Activated T-cell treated with anti-CD3 and anti-CD28 coated beads, Interleukin-2, amount 50 U/mL, for 4 hours (primary cell): ENCODE results near the gene MYO18B. TPM values are rescaled to one million over a fixed set of nuclear protein-coding genes. Genes with fewer than 3 reads are reported as not detected.

Source experiments
- ATAC-seq, 2 donors: fragments of 200-7000 bp; cut with Tn5 transposase; one replicate each; pipeline ENCODE4 v1.10.0; 2021
- DNase-seq: peaks from one replicate; pipeline ENCODE4 v3.0.0-alpha.2; 2020
- H3K27me3 Mint-ChIP-seq: one replicate; pipeline ENCODE4 v1.8.0; 2021; ENCODE audit warnings: low read depth, mixed read lengths
- H3K36me3 Mint-ChIP-seq: one replicate; pipeline ENCODE4 v1.8.0; 2022; ENCODE audit warnings: mixed read lengths; ENCODE audit not compliant: insufficient read depth
- H3K4me1 Mint-ChIP-seq: one replicate; pipeline ENCODE4 v1.8.0; 2021; ENCODE audit warnings: low read depth, mixed read lengths
- H3K4me3 Mint-ChIP-seq: one replicate; pipeline ENCODE4 v1.8.0; 2021; ENCODE audit warnings: mild to moderate bottlenecking, moderate library complexity, mixed read lengths
- H3K9me3 Mint-ChIP-seq: one replicate; pipeline ENCODE4 v1.8.0; 2021; ENCODE audit warnings: mixed read lengths
- total RNA-seq, 3 donors: library from RNA; stranded (reverse); gene quantifications; one replicate each; pipeline ENCODE4 v1.2.1, GENCODE V29; 2021

Gene MYO18B
- total RNA-seq, 3 donors from 2014 or later = 0.03 TPM; not detected in 2

DNA sequence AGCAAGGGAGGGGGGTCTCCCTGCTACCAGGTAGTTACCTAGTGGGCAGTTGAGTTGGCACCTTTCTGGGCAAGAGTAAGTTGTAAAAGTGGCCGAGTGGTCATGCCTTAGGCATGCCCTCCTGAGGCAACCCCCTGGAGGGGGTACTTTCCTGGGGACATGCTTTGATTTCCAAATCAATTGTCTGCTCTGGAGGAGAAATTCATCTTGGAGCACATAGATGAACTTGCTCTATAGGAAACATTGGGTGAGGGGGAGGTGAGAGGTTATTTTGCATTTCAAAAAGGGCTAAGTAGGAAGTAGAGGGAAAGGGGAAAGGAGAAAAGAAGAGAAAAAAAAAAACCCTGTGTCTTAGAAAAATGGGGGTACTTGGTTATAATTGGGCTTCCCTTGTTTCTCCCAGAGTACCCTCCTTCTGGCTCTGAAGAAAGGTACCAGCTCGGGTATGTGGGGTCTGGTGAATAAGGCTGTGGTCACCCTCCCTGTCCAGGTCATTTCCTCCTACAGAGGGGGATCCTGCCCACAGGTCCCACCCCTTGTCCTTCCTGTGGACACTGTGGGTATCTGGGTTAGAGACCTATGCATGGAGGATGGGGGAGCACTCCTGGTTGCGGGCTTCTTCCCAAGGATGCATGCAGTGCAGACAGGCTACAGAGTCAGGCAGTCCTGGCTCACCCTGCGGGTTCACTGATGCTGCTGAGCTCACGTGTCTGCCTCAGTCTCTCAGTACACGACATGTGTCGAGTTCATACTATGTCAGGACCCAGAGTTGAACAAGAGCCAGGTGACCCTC is 193.5 kb downstream of the MYO18B start:
- no peaks in the 10 kb centered on the region for H3K36me3 Mint-ChIP-seq
- peaks cover 10% of the 10 kb centered on the region for H3K9me3 Mint-ChIP-seq
- no peak for ATAC-seq

DNA sequence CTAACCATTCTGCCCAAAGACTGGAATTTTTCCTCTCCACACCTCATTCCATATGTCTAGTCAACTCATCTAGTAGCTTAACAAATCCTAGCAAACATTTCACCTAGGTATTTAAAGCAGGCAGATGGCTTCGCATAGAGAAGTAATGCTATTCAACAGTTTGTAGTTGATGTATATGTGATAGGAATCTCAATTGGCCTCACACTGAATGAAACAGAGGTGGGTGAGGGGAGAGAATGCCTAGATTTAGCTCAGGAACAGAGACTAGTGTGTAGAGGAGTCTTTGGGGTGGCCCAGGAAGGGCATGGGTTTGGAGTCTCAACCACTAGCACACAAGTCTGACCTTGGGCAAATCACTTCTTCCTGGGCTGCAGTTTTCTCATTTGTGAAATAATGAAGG is 196.2 kb downstream of the MYO18B start:
- Mint-ChIP-seq H3K36me3 (no peaks in the 10 kb centered on the region), H3K9me3 (peaks cover 10% of the 10 kb centered on the region), H3K4me3 (no peak overlapping the region), H3K27me3 (peaks cover 12% of the 10 kb centered on the region), H3K4me1 (no peaks in the 10 kb centered on the region)
- no peak for DNase-seq
- no peak for ATAC-seq

More for the DNA sequence above, 193.5 kb downstream of the MYO18B start:
- H3K4me1 Mint-ChIP-seq = no peaks in the 10 kb centered on the region
- no peak overlapping the region for H3K4me3 Mint-ChIP-seq
- DNase-seq = no peak
- H3K27me3 Mint-ChIP-seq = peaks cover 9% of the 10 kb centered on the region

DNA sequence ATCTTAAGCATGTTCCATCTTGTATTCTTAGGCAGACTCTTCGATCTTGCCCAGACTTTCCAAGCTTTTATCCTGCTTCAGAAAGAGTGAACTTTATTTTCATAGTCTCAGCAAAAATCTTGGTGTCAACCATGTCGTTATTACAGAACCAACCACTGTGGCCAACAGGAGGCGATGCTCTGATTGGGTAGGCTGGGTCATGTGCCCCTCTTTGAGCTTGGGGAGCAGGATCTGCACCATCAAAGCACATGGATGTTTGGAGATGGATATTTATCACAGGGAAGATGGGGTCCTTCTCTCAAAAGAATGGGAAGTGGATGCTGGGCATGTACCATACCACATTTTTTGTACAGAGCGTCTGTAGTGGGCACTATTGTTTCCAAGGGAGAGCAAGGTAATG is 197.4 kb downstream of the MYO18B start:
- H3K27me3 Mint-ChIP-seq = peaks cover 7% of the 10 kb centered on the region
- DNase-seq (no peak), ATAC-seq (no peak)
- H3K9me3 Mint-ChIP-seq = no peaks in the 10 kb centered on the region
- no peaks in the 10 kb centered on the region for H3K4me1 Mint-ChIP-seq
- H3K4me3 Mint-ChIP-seq = no peak overlapping the region
- H3K36me3 Mint-ChIP-seq = no peaks in the 10 kb centered on the region

DNA sequence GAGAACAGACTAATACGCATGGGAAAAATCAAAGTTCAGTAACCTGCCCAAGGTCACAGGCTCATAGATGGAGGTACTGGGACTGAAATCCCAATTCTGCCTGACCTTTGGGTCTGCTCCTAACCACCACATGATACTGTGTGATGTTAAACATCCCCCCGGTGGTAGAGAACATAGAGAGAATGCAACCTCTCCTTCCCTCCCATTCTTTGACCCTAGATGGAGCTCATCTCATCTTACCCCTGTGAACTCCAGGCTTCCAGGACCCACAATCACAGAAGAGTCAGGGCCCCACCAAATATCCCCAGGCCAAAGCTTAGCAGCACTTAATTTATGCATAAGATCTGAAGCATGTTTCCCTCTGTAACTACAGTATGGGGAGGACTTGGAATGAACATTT is 198.5 kb downstream of the MYO18B start:
- Mint-ChIP-seq H3K36me3 (no peaks in the 10 kb centered on the region), H3K4me3 (no peak overlapping the region), H3K27me3 (peaks cover 7% of the 10 kb centered on the region), H3K4me1 (no peaks in the 10 kb centered on the region), H3K9me3 (no peaks in the 10 kb centered on the region)
- DNase-seq = no peak
- no peak for ATAC-seq

DNA sequence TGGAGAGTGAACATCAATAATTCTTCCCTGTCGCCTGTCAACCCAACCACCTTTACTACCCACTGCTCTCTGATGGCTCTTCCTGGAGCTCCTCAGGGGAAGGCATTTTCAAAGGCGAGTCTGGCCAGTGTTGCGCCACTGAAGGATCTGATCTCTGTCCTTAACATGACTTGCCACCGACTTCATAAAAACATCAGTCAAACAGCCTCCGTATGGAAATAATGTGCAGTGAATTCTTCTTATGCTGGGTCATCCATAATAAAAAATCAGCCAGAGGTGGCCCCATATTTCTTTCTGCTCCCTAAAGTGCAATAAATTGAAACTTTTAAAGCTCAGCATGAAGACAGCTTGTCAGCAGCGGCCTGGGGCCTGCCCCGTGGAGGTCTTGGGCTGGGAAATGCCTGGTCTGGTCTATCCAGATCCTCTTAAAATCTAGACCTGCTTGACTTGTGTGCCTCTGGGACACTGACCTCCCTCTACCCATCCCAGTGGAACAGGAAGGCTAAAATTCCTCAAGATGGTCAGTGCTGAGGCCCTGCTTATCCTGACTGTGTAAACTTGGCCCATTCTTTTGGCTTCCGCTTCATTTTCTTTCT is 199.5 kb downstream of the MYO18B start:
- Mint-ChIP-seq H3K4me1 (no peaks in the 10 kb centered on the region), H3K4me3 (no peak overlapping the region), H3K9me3 (no peaks in the 10 kb centered on the region), H3K36me3 (no peaks in the 10 kb centered on the region), H3K27me3 (peaks cover 7% of the 10 kb centered on the region)
- DNase-seq (no peak), ATAC-seq (no peak)

GRCh38 chr22:25942115-25942855 is 200.3 kb downstream of the MYO18B start:
- peaks cover 7% of the 10 kb centered on the region for H3K27me3 Mint-ChIP-seq
- no peak for DNase-seq
- no peak overlapping the region for H3K4me3 Mint-ChIP-seq
- no peaks in the 10 kb centered on the region for H3K9me3 Mint-ChIP-seq
- no peak for ATAC-seq
- H3K36me3 Mint-ChIP-seq = no peaks in the 10 kb centered on the region
- no peaks in the 10 kb centered on the region for H3K4me1 Mint-ChIP-seq

DNA sequence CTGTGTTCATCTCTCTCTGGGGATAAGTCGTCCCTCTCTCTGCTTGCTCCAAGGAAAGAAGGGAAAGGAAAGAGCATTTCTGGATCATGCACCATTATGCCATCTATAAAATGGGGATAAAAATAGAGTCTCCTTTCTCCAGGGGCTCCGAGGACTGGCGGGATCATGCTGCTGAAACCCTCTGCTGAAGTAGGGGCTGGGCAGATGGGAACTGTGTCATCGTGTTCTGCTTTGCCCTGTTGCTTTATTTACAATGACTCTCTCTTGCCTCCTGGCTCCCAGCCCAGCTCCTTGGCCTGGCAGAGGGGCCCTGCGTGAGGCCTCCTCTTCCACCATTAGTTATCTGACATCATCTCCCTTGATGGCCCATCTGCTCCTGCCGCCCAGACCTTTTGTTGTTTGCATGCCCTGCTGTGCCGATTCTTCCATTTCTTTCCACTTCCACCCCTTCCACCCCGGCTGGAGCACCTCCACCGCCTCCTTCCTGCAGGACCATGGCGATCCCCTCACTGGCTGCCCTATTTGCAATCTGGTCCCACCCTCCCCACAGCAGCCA is 200.9 kb downstream of the MYO18B start:
- DNase-seq = no peak
- no peak overlapping the region for H3K4me3 Mint-ChIP-seq
- H3K27me3 Mint-ChIP-seq = peaks cover 7% of the 10 kb centered on the region
- no peaks in the 10 kb centered on the region for H3K36me3 Mint-ChIP-seq
- H3K4me1 Mint-ChIP-seq = no peaks in the 10 kb centered on the region
- ATAC-seq = no peak
- H3K9me3 Mint-ChIP-seq = no peaks in the 10 kb centered on the region

DNA sequence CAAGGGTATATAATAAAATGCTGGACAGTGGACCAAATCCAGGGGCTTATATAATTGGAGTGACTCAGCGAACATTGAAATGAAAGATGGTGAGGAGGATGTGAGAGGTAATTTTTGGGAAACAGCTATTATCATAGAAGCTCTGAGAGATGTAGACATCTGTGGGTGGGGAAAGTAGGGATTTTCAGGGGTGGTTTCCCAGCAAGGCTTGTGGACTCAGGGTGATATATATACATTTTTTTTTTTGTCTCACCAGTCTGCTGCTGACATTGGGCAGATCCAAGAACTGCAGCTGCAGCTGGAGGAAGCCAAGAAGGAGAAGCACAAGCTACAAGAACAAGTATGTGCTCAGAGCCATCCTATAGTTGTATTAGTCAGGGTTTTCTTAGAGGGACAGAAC is 208.1 kb downstream of the MYO18B start:
- H3K36me3 Mint-ChIP-seq = no peaks in the 10 kb centered on the region
- H3K9me3 Mint-ChIP-seq = no peaks in the 10 kb centered on the region
- H3K4me3 Mint-ChIP-seq = no peak overlapping the region
- H3K4me1 Mint-ChIP-seq = no peaks in the 10 kb centered on the region
- DNase-seq (no peak), ATAC-seq (no peak)
- peaks cover 3% of the 10 kb centered on the region for H3K27me3 Mint-ChIP-seq

GRCh38 chr22:25953276-25953675 is 211.3 kb downstream of the MYO18B start:
- DNase-seq (no peak), ATAC-seq (no peak)
- H3K4me3 Mint-ChIP-seq = no peak overlapping the region
- H3K4me1 Mint-ChIP-seq = no peaks in the 10 kb centered on the region
- peaks cover 3% of the 10 kb centered on the region for H3K27me3 Mint-ChIP-seq
- no peaks in the 10 kb centered on the region for H3K9me3 Mint-ChIP-seq
- H3K36me3 Mint-ChIP-seq = no peaks in the 10 kb centered on the region

- no peaks in the 10 kb centered on the region for H3K9me3 Mint-ChIP-seq
- H3K36me3 Mint-ChIP-seq = no peaks in the 10 kb centered on the region
- no peaks in the 10 kb centered on the region for H3K4me1 Mint-ChIP-seq
- peaks cover 3% of the 10 kb centered on the region for H3K27me3 Mint-ChIP-seq
- ATAC-seq (no peak), DNase-seq (no peak)
- H3K4me3 Mint-ChIP-seq = no peak overlapping the region
Observed at GRCh38 chr22:25953919-25954318, 211.9 kb downstream of the MYO18B start.

DNA sequence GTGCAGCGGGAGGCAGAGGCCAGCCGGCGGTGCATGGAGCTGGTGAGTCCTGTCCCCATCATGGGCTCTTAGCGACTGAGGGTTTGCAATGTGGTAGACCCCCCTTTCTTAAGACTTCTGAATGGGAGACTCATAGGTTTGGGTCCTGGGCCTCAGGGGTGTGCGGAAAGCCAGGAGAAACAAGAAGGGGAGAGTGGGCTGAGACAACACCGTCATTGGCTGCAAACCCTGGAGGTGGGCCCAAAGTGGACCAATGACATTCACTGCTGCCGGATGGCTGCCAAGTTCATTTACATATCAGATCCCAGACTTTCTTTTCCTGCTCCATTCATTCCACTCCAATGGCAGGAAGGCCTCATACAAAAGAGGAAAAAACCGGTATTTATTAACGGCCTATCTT is 213.3 kb downstream of the MYO18B start:
- no peaks in the 10 kb centered on the region for H3K27me3 Mint-ChIP-seq
- no peaks in the 10 kb centered on the region for H3K9me3 Mint-ChIP-seq
- H3K4me3 Mint-ChIP-seq = no peak overlapping the region
- no peaks in the 10 kb centered on the region for H3K4me1 Mint-ChIP-seq
- ATAC-seq (no peak), DNase-seq (no peak)
- H3K36me3 Mint-ChIP-seq = no peaks in the 10 kb centered on the region

GRCh38 chr22:25956801-25957200 is 214.8 kb downstream of the MYO18B start:
- no peaks in the 10 kb centered on the region for H3K9me3 Mint-ChIP-seq
- H3K4me1 Mint-ChIP-seq = no peaks in the 10 kb centered on the region
- DNase-seq (no peak), ATAC-seq (no peak)
- H3K36me3 Mint-ChIP-seq = no peaks in the 10 kb centered on the region
- no peak overlapping the region for H3K4me3 Mint-ChIP-seq
- H3K27me3 Mint-ChIP-seq = no peaks in the 10 kb centered on the region

DNA sequence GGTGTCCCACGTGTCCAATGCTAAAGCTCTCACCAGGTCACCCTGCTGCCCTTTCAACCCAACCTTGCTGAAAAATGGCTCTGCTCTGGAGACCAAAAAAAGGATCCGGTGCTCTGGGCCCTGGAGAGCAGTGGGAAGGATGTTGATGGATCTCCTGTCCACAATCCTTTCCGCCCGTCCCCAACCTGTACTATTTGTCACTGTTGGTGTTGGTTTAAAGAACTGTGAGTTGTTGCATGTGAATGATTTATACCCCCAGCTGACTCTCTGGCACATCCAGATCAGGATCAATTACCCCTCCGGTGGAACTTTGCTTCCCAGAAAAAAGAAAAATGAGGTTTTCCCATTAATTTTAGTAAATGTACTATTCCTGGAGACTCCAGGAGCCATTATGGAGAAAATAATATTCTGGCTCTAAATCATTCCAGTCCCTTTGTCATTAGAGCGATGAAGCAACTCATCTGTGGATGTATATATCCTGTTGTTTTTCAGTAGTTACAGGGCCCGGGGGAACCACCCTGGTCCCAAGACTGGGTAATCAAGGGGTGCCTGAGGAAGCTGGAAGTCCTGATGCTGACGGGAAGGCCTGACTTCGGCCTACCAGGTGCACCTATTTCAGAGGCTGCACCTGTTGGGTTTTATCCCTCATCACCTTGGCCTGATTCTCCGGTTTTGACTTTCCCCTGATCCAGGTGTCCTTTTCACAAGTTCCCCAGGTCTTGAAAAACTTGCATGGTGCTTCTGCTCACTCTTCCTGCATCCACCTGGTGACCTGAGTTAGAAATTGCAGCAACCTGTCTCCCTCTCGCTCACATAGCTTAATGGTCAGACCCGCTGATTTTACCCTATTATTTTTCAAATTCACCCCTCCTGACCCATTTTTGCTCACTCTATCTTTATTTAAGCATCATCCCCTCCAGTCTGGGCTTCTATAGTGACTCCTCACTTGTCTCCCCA is 218.1 kb downstream of the MYO18B start:
- H3K9me3 Mint-ChIP-seq = peaks cover 4% of the 10 kb centered on the region
- H3K4me3 Mint-ChIP-seq = no peak overlapping the region
- no peaks in the 10 kb centered on the region for H3K36me3 Mint-ChIP-seq
- no peaks in the 10 kb centered on the region for H3K27me3 Mint-ChIP-seq
- DNase-seq (no peak), ATAC-seq (no peak)
- H3K4me1 Mint-ChIP-seq = no peaks in the 10 kb centered on the region

GRCh38 chr22:25961699-25962098 is 219.7 kb downstream of the MYO18B start:
- ATAC-seq = no peak
- H3K4me1 Mint-ChIP-seq = no peaks in the 10 kb centered on the region

More at GRCh38 chr22:25961699-25962098, 219.7 kb downstream of the MYO18B start:
- Mint-ChIP-seq H3K4me3 (no peak overlapping the region), H3K36me3 (no peaks in the 10 kb centered on the region), H3K9me3 (peaks cover 4% of the 10 kb centered on the region), H3K27me3 (peaks cover 2% of the 10 kb centered on the region)
- no peak for DNase-seq
